HFFc6 (cell line): ENCODE results near the gene NPLOC4. TPM values are rescaled to one million over a fixed set of nuclear protein-coding genes. Genes with fewer than 3 reads are reported as not detected.
"Not testable (repeated sequence)": the region's sequence is repeated elsewhere in the genome, so short reads cannot be mapped to it uniquely, and the experiment has no call there.

ENCODE experiments used
- DNase-seq: peaks from one replicate; pipeline ENCODE4 v3.0.0-alpha.2; 2018
- H3K27ac Mint-ChIP-seq: 2 replicates; pipeline ENCODE4 v1.8.0; 2020; ENCODE audit warnings: mild to moderate bottlenecking, mixed read lengths
- H3K27me3 Mint-ChIP-seq: 2 replicates; pipeline ENCODE4 v1.8.0; 2021; ENCODE audit warnings: mild to moderate bottlenecking, moderate library complexity, mixed read lengths; ENCODE audit not compliant: insufficient read depth
- H3K36me3 Mint-ChIP-seq: 2 replicates; pipeline ENCODE4 v1.8.0; 2021; ENCODE audit warnings: low read depth, mixed read lengths
- H3K4me1 Mint-ChIP-seq: 2 replicates; pipeline ENCODE4 v1.8.0; 2020; ENCODE audit warnings: low read depth, mixed read lengths
- H3K4me3 Mint-ChIP-seq: 2 replicates; pipeline ENCODE4 v1.8.0; 2020; ENCODE audit warnings: mild to moderate bottlenecking, moderate library complexity, mixed read lengths
- H3K9me3 Mint-ChIP-seq: 2 replicates; pipeline ENCODE4 v1.8.0; 2020; ENCODE audit warnings: mild to moderate bottlenecking, mixed read lengths
- total RNA-seq, 6 experiments: library from RNA; stranded (reverse); fragmentation: NEBNext Ultra II Directional; extraction: Animal tissue kit (Norgen Biotek cat#: 25700); gene quantifications; 2 replicates in 1 of 6; 3 replicates in 5 of 6; pipeline ENCODE4 v1.2.3, GENCODE V29; 2021
- TF ChIP-seq, protein P1 (sequence below): fragments of 200-600 bp; sonication (generic); IDR thresholded peaks from 2 replicates; pipeline ENCODE4 v1.5.0; 2021; ENCODE audit warnings: antibody characterized with exemption, mild to moderate bottlenecking

NPLOC4 gene
- total RNA-seq, 6 experiments from 2014 or later: 121 to 140 (median 133) TPM

- H3K4me3 Mint-ChIP-seq: no peak overlapping the region
- 0 out of 2 replicates have a peak, but pooled peaks cover under 1% of the 10 kb centered on the region for H3K4me1 Mint-ChIP-seq
- no peak for DNase-seq
- no peak overlapping the region for H3K27ac Mint-ChIP-seq
- H3K36me3 Mint-ChIP-seq: peaks cover 50% of the 10 kb centered on the region
- H3K27me3 Mint-ChIP-seq: peaks cover 2% of the 10 kb centered on the region
- TF ChIP-seq, protein P1, sequence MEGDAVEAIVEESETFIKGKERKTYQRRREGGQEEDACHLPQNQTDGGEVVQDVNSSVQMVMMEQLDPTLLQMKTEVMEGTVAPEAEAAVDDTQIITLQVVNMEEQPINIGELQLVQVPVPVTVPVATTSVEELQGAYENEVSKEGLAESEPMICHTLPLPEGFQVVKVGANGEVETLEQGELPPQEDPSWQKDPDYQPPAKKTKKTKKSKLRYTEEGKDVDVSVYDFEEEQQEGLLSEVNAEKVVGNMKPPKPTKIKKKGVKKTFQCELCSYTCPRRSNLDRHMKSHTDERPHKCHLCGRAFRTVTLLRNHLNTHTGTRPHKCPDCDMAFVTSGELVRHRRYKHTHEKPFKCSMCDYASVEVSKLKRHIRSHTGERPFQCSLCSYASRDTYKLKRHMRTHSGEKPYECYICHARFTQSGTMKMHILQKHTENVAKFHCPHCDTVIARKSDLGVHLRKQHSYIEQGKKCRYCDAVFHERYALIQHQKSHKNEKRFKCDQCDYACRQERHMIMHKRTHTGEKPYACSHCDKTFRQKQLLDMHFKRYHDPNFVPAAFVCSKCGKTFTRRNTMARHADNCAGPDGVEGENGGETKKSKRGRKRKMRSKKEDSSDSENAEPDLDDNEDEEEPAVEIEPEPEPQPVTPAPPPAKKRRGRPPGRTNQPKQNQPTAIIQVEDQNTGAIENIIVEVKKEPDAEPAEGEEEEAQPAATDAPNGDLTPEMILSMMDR: no peak
- no peaks in the 10 kb centered on the region for H3K9me3 Mint-ChIP-seq
Observed at GRCh38 chr17:81589612-81590011, 47.3 kb downstream of the NPLOC4 start.

DNA sequence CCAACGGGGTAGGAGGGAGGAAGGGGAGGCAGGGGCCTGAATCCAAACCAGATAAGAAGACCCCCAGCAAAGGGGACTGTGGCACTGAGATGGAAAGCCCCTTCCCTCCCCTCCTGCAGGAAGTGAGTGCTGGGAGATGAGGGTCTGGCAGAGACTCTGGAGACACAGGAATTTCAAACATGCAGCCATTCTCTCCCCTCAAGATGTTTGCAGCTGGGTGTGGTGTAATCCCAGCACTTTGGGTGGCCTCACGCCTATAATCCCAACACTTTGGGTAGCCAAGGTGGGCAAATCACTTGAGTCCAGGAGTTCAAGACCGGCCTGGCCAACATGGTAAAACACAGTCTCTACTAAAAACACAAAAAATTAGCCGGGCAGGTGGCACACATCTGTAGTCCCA, 50.8 kb downstream of the NPLOC4 start:
- H3K27ac Mint-ChIP-seq: no peak overlapping the region
- H3K9me3 Mint-ChIP-seq: no peaks in the 10 kb centered on the region
- no peaks in the 10 kb centered on the region; the same call in 1 of the 2 replicates for H3K27me3 Mint-ChIP-seq
- peaks cover 29% of the 10 kb centered on the region for H3K4me1 Mint-ChIP-seq
- no peak overlapping the region for H3K4me3 Mint-ChIP-seq
- TF ChIP-seq, protein P1: no peak
- DNase-seq: no peak
- H3K36me3 Mint-ChIP-seq: peaks cover 50% of the 10 kb centered on the region

DNA sequence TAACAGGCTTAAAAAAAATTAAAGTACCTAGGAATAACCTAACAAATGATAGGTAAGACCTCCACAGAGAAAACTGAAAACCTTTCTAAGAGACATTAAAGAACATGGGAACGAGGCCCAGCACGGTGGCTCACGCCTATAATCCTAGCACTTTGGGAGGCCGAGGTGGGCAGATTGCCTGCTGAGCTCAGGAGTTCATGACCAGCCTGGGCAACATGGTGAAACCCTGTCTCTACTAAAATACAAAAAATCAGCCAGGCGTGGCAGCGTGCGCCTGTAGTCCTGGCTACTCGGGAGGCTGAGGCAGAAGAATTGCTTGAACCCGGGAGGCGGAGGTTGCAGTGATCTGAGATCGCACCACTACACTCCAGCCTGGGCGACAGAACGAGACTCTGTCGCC, 52.1 kb downstream of the NPLOC4 start:
- DNase-seq, H3K4me3 Mint-ChIP-seq, H3K27me3 Mint-ChIP-seq, H3K9me3 Mint-ChIP-seq, H3K27ac Mint-ChIP-seq: not testable (repeated sequence)
- peaks cover 40% of the 10 kb centered on the region for H3K4me1 Mint-ChIP-seq
- H3K36me3 Mint-ChIP-seq: peaks cover 46% of the 10 kb centered on the region

GRCh38 chr17:81583589-81584342, 53.1 kb downstream of the NPLOC4 start:
- DNase-seq: no peak
- H3K27me3 Mint-ChIP-seq: peaks cover 6% of the 10 kb centered on the region
- H3K9me3 Mint-ChIP-seq: no peaks in the 10 kb centered on the region
- H3K36me3 Mint-ChIP-seq: peaks cover 47% of the 10 kb centered on the region
- TF ChIP-seq, protein P1: no peak
- H3K4me1 Mint-ChIP-seq: peaks cover 47% of the 10 kb centered on the region
- no peak overlapping the region for H3K4me3 Mint-ChIP-seq
- peak overlapping the region; percentile 92; the same call in 1 of the 2 replicates for H3K27ac Mint-ChIP-seq

DNA sequence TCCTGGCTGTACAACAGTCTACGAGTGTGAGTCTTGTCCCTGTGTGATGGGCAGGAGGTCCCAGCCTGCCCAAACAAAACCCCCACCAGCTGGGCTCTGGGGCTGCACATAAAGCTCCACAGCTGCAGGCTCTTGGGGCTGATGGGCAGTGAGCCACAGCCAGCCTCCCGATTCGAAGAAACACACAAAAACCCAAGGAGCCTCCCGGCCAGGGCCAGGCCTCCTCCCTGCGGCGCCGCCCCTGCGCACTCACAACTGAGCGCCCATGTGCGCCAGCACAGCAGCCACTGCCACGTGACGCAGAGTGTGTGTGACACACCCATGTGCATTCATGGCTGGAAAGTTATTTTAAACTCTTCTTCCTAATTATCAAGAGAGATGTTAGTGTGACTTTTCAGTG, 54.2 kb downstream of the NPLOC4 start:
- H3K4me1 Mint-ChIP-seq: peaks cover 58% of the 10 kb centered on the region
- TF ChIP-seq, protein P1: peak; percentile 73
- no peaks in the 10 kb centered on the region for H3K9me3 Mint-ChIP-seq

GRCh38 chr17:81582341-81582740, 54.6 kb downstream of the NPLOC4 start:
- H3K9me3 Mint-ChIP-seq: no peaks in the 10 kb centered on the region
- peak; percentile 75 for DNase-seq
- H3K4me3 Mint-ChIP-seq: peak overlapping the region; percentile 56
- peak overlapping the region; percentile 92 for H3K27ac Mint-ChIP-seq
- H3K36me3 Mint-ChIP-seq: peaks cover 51% of the 10 kb centered on the region
- peaks cover 6% of the 10 kb centered on the region for H3K27me3 Mint-ChIP-seq
- TF ChIP-seq, protein P1: no peak
- peaks cover 62% of the 10 kb centered on the region for H3K4me1 Mint-ChIP-seq

More for the DNA sequence above, 54.2 kb downstream of the NPLOC4 start:
- no peak for DNase-seq
- peaks cover 48% of the 10 kb centered on the region for H3K36me3 Mint-ChIP-seq
- peak overlapping the region; percentile 56; the same call in 1 of the 2 replicates for H3K4me3 Mint-ChIP-seq
- peak overlapping the region; percentile 92 for H3K27ac Mint-ChIP-seq
- H3K27me3 Mint-ChIP-seq: peaks cover 6% of the 10 kb centered on the region
